GM12878 (cell line): ENCODE data around the gene ACSS1. TPM values are rescaled to one million over a fixed set of nuclear protein-coding genes. Genes with fewer than 3 reads are reported as not detected.

ENCODE experiments used
- ATAC-seq: fragments of 200-7000 bp; cut with Tn5 transposase; 3 replicates; pipeline ENCODE4 v1.9.1; 2020; ENCODE audit warnings: mild to moderate bottlenecking, moderate library complexity
- BruUV-seq: library from RNA; stranded (reverse); fragments of 400-500 nt; replicated peaks from 2 replicates; lab custom pipeline; 2021; lab: Mats Ljungman, UMichigan
- CTCF ChIA-PET: fragments of 300-600 bp; sonication (Branson Sonifier 250); formaldehyde crosslinking; extraction: SDS; loops from one replicate; lab custom pipeline; 2021; ENCODE audit warnings: inconsistent platforms; lab: Yijun Ruan, JAX
- POLR2A ChIA-PET: fragments of 350-600 bp; formaldehyde crosslinking; extraction: SDS; loops from one replicate; lab custom pipeline; 2021; ENCODE audit warnings: inconsistent platforms; lab: Charles Lee
- RAD21 ChIA-PET: fragments of 300-600 bp; sonication (Branson Sonifier 250); formaldehyde crosslinking; loops from one replicate; lab custom pipeline; 2023; ENCODE audit warnings: antibody characterized with exemption; ENCODE audit not compliant: unreplicated experiment; lab: Charles Lee
- SMC1A ChIA-PET: fragments of 300-600 bp; sonication (Branson Sonifier 250); formaldehyde crosslinking; loops from one replicate; lab custom pipeline; 2023; ENCODE audit not compliant: unreplicated experiment, uncharacterized antibody; lab: Charles Lee
- DNase-seq: peaks from one replicate; pipeline ENCODE4 v3.0.0-alpha.2; 2011; ENCODE audit warnings: low read depth, low spot score
- FAIRE-seq: peaks from 3 replicates; lab custom pipeline; 2011; peaks lifted over from hg19 to GRCh38; lab: Jason Lieb, UNC
- H2AFZ ChIP-seq: 2 replicates; pipeline ENCODE4 v1.6.0; 2011; ENCODE audit warnings: low read depth, low read length, control low read depth; ENCODE audit not compliant: control insufficient read depth
- H3K27ac ChIP-seq: 2 replicates; pipeline ENCODE4 v1.5.1; 2011; ENCODE audit warnings: control low read depth; ENCODE audit not compliant: control insufficient read depth, insufficient read depth
- H3K27me3 ChIP-seq, 2 experiments: replicated peaks in 1 of 2; 2 replicates each; pipeline versions ENCODE4 v1.6.0 to v1.6.1; 2011; ENCODE audit warnings: low read length in 1 of 2; ENCODE audit not compliant: control insufficient read depth in 2 of 2, insufficient read depth in 2 of 2
- H3K36me3 ChIP-seq, 2 experiments: 2 replicates each; pipeline ENCODE4 v1.5.1; 2011; ENCODE audit warnings: low read length in 1 of 2; ENCODE audit not compliant: control insufficient read depth in 2 of 2, insufficient read depth in 2 of 2
- H3K4me1 ChIP-seq: 2 replicates; pipeline ENCODE4 v1.6.1; 2011; ENCODE audit warnings: mild to moderate bottlenecking, low read length, moderate library complexity, mixed read lengths; ENCODE audit not compliant: control insufficient read depth, insufficient read depth
- H3K4me2 ChIP-seq: 2 replicates; pipeline ENCODE4 v1.6.0; 2011; ENCODE audit warnings: control low read depth; ENCODE audit not compliant: control insufficient read depth, insufficient read depth
- H3K4me3 ChIP-seq: fragments of 200-600 bp; sonication (generic); 2 replicates; pipeline ENCODE4 v1.5.1; 2016
- H3K79me2 ChIP-seq: 2 replicates; pipeline ENCODE4 v1.6.0; 2011; ENCODE audit warnings: low read length; ENCODE audit not compliant: control insufficient read depth, insufficient read depth
- H3K9ac ChIP-seq: 2 replicates; pipeline ENCODE4 v1.8.0; 2011; ENCODE audit warnings: low read length, control low read depth, mixed read lengths; ENCODE audit not compliant: control insufficient read depth, insufficient read depth
- H3K9me3 ChIP-seq: replicated peaks from 3 replicates; pipeline ENCODE4 v1.5.1; 2011; ENCODE audit warnings: mild to moderate bottlenecking, low read length; ENCODE audit not compliant: control insufficient read depth, insufficient read depth
- H4K20me1 ChIP-seq: 2 replicates; pipeline ENCODE4 v1.6.0; 2011; ENCODE audit not compliant: control insufficient read depth, insufficient read depth
- ATF2 ChIP-seq: IDR thresholded peaks from 2 replicates; pipeline ENCODE4 v1.6.1; 2012; ENCODE audit warnings: low read length, inconsistent platforms
- ATF3 ChIP-seq: IDR thresholded peaks from 2 replicates; pipeline ENCODE4 v1.6.1; 2011; ENCODE audit warnings: low read depth, mild to moderate bottlenecking, low read length, moderate library complexity, borderline replicate concordance; ENCODE audit errors: extremely low read depth
- BCL3 ChIP-seq: IDR thresholded peaks from 2 replicates; pipeline ENCODE4 v1.6.1; 2011; ENCODE audit warnings: borderline replicate concordance, low read depth, mild to moderate bottlenecking, moderate library complexity, low read length; ENCODE audit not compliant: insufficient read depth, poor library complexity, severe bottlenecking
- GATAD2B ChIP-seq: fragments of 450-650 bp; conservative IDR thresholded peaks from 2 replicates; pipeline ENCODE4 v1.6.1; 2017; ENCODE audit warnings: low read depth, mild to moderate bottlenecking, moderate library complexity
- IRF4 ChIP-seq: IDR thresholded peaks from 2 replicates; pipeline ENCODE4 v1.6.1; 2011; ENCODE audit warnings: low read depth, low read length
- KAT2A ChIP-seq: conservative IDR thresholded peaks from 2 replicates; pipeline ENCODE4 v1.6.1; 2011; ENCODE audit warnings: low read depth, low read length; ENCODE audit not compliant: control insufficient read depth
- NFIC ChIP-seq: IDR thresholded peaks from 2 replicates; pipeline ENCODE4 v1.6.1; 2012; ENCODE audit warnings: low read depth, mild to moderate bottlenecking, inconsistent platforms, low read length, moderate library complexity
- SMAD5 ChIP-seq: IDR thresholded peaks from 2 replicates; pipeline ENCODE4 v1.6.1; 2016; ENCODE audit warnings: antibody characterized with exemption, low read depth
- ZZZ3 ChIP-seq: IDR thresholded peaks from 2 replicates; pipeline ENCODE4 v1.6.1; 2011; ENCODE audit warnings: low read depth; ENCODE audit not compliant: control insufficient read depth, insufficient read length
- WGBS: methylation state at CpG from one replicate; pipeline ENCODE4 v1.1.6; 2016; ENCODE audit warnings: low lambda C conversion rate; ENCODE audit not compliant: insufficient replicate concordance, insufficient coverage; ENCODE audit errors: missing lambda C conversion rate; 5-methylcytosine and 5-hydroxymethylcytosine counted together
- in situ Hi-C: fragments of 300-500 bp; cut with MboI; formaldehyde crosslinking; loops from 9 replicates; pipeline ENCODE4 v1.14.3; 2018; ENCODE audit warnings: mixed read lengths
- intact Hi-C: fragments of 100-400 bp; cut with micrococcal nuclease; formaldehyde crosslinking; loops from one replicate; pipeline ENCODE4 v1.14.2; 2022; ENCODE audit not compliant: unreplicated experiment
- polyA plus RNA-seq, 11 experiments: library from polyadenylated mRNA; depleted of rRNA in 4 of 11; unstranded in 6 of 11; stranded (reverse) in 5 of 11; fragments of >200 nt; fragmentation: Nextera tagmentation in 4 of 11; fragmentation: Illumina TruSeq in 1 of 11; extraction: Ambion mirVana in 4 of 11; extraction: Trizol in 1 of 11; gene quantifications; 1 replicate in 1 of 11; 2 replicates in 10 of 11; pipeline versions ENCODE4 v1.2.1 to v1.2.3, GENCODE V29; 2011 to 2016; ENCODE audit warnings: inconsistent platforms in 2 of 11, missing spikeins in 2 of 11, low read depth in 1 of 11
- total RNA-seq, 4 experiments: library from RNA; depleted of rRNA in 3 of 4; stranded (reverse); fragments of >200 nt in 3 of 4; fragmentation: Illumina TruSeq in 1 of 4; extraction: Trizol in 1 of 4; gene quantifications; 2 replicates each; pipeline versions ENCODE4 v1.2.1 to v1.2.3, GENCODE V29; 2013 to 2021

ACSS1 gene
- total and polyA plus RNA-seq, 10 of the 15 experiments (the other 5 are each of a cell fraction or from before 2014, with no cell fraction given): 1.3 to 44.9 (median 31.1) TPM

GRCh38 chr20:25070821-25071473 lies 13.0 kb upstream of the ACSS1 start (continued):
- no peak for TF ChIP-seq SMAD5
- no peak for TF ChIP-seq ZZZ3
- TF ChIP-seq GATAD2B: no peak

GRCh38 chr20:25067102-25067987 lies 9.4 kb upstream of the ACSS1 start:
- Histone ChIP-seq H3K79me2 (no peaks in the 10 kb centered on the region), H2AFZ (no peak overlapping the region), H3K27ac (no peak overlapping the region), H3K4me1 (no peaks in the 10 kb centered on the region), H3K9ac (no peak overlapping the region), H4K20me1 (no peaks in the 10 kb centered on the region), H3K4me3 (no peak overlapping the region), H3K4me2 (no peak overlapping the region), H3K27me3 (no peaks in the 10 kb centered on the region; a peak in 1 of 4 replicates), H3K9me3 (no peaks in the 10 kb centered on the region), H3K36me3 (no peaks in the 10 kb centered on the region)
- intact Hi-C loops (loop anchor here (5.0 kb wide), 1 partner anchor 330 kb away; no protein-coding TSS in a partner anchor), in situ Hi-C loops (loop anchor here (10.0 to 25.0 kb wide), 2 partner anchors 107 to 1705 kb away; partner anchors contain the start of genes GZF1 and NXT1)
- TF ChIP-seq NFIC (no peak), KAT2A (no peak), ATF2 (no peak), BCL3 (peak; percentile 90), ATF3 (no peak), IRF4 (no peak)
- ATAC-seq (no peak), DNase-seq (no peak), FAIRE-seq (peak; percentile 18)
- ChIA-PET POLR2A (no interaction called here), SMC1A (interaction anchor here (0.8 kb wide), 1 partner anchor 9 kb away, joined by 3 read pairs; no protein-coding TSS in a partner anchor), RAD21 (interaction anchor here (0.9 kb wide), 1 partner anchor 8 kb away, joined by 3 read pairs; no protein-coding TSS in a partner anchor), CTCF (interaction anchor here (1.0 kb wide), 1 partner anchor 73 kb away, joined by 5 read pairs; no protein-coding TSS in a partner anchor)
- BruUV-seq: no TSS peak
- 83% methylated on average over 18 of the region's 18 CpGs for WGBS
